HG03175 (cell line): ENCODE measurements around the gene AP3B1.
"Not testable (repeated sequence)": the region's sequence is repeated elsewhere in the genome, so short reads cannot be mapped to it uniquely, and the experiment has no call there.

Source experiments
- ATAC-seq: cut with Tn5 transposase; IDR thresholded peaks from one replicate; pipeline ENCODE4 v1.9.1; 2021; ENCODE audit warnings: mild to moderate bottlenecking, moderate library complexity; ENCODE audit not compliant: unreplicated experiment

AP3B1 gene

DNA sequence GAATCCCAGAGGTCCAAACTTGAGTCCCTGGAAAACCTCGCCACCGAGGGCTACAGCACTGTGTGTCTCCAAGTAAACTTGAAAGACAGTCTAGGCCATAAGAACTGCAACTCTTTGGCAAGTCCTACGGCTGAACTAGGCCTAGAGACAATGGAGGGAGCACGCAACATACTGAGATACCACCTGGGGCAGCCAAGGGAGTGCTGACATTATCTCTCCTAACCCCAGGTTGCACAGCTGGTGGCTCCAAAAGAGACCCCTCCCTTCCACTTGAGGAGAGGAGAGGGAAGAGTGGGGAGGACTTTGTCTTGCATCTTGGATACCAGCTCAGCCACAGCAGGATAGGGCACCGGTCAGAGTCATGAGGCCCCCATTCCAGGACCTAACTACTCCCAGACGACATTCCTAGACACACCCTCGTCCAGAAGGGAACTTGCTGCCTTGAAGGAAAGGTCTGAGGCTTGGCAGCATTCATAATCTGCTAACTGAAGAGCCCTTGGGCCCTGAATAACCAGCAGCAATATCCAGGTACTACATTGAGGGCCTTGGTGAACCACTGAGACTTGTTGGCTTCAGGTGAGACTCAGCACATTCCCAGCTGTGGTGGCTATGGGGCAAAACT lies 42.7 kb downstream of the AP3B1 start:
- ATAC-seq, result no peak

DNA sequence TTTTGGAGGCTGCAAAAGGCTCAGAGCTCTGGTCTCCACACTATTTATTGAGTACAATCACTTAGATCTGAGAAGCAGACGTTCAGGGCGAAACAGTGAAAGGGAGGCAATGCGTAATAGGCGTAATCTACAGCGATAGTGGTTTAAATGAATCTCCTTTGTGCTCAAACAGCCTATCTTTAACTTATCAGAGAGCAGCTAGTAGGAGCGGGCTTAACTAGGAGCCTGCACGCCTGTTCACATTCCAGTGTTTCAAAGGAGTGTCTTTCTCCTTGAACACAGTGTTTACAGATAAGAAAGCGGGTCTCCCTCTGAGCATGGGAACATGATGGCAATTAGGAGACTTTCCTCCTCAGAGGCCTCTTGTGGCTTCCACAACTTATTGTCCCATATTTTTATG lies 49.4 kb downstream of the AP3B1 start:
- ATAC-seq, result no peak

DNA sequence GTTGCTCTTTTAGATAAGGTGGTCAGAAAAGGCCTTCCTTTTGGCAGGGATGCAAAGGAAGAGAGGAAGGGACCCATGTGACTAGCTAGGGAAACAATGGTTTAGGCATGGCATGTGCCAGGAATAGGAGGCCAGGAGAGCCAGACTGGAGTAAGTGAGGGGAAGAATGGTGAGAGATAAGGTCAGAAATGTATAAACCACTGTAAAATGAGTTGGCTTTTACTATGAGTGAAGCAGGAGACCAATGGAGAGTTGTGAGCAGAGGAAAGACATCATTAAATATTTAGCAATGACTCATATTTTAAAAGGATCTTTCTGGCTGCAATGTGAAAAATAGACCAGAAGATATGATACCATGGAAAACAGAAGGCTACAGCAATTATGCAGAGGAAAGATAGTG lies 50.9 kb downstream of the AP3B1 start:
- ATAC-seq, result no peak

DNA sequence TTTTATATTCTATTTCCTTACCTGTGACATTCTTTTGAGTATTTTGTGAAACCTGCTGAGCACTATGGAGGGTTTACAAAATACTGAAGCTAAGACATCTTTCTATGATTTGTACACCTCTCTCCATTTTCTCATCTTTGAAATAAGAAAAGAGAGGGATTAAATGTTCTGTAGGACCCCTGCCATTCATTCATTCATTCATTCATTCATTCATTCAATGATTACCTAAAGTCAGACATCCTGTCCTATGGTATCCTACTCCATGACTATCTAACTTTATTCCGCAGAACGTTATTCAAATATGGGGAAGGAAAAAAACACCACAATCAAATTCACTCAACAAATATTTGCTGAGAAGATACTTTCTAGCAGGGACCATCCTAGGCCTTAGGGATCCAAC lies 51.4 kb downstream of the AP3B1 start:
- ATAC-seq, result no peak

DNA sequence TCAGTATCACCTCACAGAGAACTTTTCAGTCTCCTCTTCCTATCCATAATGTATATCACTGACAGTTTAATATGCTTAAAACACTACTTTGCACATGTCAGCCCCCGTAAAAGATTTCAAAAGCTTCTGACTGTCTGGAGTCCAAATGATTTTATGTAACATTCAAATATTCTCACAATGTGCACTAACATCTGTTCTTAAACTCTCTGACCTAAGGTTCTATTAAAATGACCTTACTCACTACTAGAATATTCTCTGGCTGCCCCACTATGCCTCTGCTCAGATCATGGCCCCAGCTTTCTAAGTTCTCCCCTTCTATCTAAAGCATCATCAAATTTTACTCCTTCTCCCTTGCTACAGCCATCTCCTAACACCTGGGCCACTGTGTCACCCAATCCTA lies 52.5 kb downstream of the AP3B1 start:
- no peak for ATAC-seq

DNA sequence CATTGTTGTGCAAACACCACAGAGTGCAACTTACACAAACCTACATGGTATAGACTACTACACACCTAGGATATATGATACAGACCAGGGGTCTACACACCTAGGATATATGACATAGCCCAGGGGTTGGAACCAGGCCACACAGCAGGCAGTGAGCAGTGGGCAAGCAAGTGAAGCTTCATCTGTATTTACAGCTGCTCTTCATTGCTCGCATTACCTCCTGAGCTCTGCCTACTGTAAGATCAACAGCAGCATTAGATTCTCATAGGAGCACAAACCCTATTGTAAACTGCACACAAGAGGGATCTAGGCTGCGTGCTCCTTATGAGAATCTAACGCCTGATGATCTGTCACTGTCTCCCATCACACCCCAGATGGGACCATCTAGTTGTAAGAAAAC lies 56.6 kb downstream of the AP3B1 start:
- ATAC-seq, result no peak

DNA sequence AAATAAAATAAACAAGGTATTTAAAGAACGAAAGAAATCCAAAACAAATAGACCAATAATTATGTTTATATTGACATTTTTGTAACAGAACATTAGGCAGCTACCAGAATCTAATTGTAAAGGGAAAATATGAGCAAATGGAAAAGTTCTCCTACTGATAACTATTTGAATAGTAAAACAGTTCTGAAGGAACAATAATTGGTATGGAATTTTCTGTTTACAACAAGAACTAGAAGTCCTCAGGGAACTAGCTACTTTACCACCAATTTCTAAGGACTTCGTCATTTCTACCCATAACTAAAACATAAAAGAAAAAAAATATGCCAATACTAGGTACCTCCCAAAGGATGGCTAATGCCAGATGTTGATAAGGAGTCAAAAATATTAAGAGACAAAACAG lies 58.5 kb downstream of the AP3B1 start:
- no peak for ATAC-seq

DNA sequence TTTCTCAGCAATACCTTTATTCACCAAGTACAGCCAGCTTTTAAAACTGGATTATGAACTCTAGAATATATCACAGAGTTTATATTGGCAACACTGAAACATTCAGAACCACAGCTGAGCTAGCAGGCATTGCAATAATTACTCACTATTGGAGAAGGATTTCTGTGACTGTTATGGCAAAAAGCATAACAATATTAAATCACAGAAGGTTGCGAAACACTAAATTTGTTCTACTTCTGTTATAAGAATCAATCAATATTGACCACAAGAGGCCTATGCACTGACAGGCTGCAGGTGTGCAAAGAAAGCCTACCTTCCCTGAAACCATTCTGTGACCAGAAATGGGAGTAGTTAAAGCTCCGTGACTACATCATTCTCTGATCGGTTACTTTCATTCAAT lies 59.2 kb downstream of the AP3B1 start:
- no peak for ATAC-seq

DNA sequence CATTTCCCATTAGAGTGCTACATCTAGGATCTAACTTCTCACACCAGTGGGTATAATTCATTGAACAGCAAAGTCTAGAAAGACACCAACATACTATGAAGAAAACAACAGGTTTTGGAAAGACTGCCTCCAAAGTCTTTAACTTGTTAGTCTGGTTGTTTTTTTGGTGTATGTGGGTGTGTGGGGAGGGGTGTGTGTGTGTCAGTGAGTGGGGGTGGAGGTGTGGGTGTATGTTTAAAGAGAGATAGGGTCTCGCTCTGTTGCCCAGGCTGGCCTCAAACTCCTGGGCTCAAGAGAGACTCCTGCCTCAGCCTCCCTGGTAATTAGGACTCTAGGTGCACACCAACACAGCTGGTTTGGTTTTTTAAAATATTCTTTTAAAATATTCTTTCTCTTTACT lies 59.7 kb downstream of the AP3B1 start:
- ATAC-seq, result no peak

DNA sequence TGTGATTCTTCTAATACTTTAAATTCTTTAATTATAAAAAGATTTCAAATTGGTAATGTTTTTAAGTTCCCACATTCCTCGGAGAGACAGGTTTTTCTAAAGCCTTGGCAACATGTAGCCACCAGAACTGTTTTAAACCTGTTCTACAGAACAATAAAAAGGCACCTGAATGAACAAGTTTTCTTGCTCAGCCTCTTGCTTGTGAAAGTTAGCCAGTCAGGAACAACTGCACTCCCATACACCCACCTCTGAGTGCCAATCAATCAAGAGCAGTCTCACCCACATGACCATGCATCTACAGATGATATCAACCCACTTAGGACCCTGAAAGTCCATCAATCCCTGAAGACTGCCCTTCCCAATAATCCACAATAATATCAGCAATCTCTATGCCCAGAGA lies 62.3 kb downstream of the AP3B1 start:
- no peak for ATAC-seq

DNA sequence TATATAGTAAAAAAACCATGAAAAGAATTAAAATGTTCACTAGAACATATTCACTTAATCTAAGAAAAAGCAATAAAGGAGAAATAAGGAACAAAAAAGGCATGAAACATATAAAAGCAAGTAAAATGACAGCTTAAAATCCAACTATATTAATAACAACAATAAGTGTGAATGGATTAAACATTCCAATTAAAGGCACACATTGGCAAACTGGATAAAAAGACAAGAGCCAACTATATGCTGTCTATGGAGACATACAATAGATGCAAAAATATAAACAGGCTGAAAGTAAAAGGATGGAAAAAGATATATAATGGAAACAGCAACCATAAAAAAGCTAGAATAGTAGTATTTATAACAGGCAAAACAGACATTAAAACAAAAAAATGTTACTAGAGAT lies 70.1 kb downstream of the AP3B1 start:
- no peak for ATAC-seq

DNA sequence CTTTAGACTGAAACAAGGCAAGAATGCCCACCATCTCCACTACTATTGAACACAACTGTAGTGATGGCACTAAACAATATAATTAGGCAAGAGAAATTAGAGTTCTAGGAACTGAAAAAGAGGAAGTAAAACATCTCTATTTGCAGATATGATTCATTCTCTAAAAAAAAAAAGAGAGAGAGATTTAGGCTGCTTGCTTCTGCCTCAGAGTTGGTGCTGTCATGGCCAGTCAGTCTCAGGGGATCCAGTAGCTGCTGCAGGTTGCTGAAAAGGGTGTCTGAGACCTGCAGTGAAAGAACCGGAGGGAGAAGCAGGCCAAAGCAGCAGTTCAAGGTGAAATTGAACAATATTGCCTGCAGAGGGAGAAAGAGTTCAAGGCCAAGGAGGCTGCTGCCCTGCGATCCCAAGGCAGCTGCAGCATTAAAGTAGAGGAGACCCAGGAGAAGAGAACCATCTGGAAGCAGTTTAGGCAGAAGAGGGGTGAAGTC lies 72.5 kb downstream of the AP3B1 start:
- peak; percentile 100 for ATAC-seq

DNA sequence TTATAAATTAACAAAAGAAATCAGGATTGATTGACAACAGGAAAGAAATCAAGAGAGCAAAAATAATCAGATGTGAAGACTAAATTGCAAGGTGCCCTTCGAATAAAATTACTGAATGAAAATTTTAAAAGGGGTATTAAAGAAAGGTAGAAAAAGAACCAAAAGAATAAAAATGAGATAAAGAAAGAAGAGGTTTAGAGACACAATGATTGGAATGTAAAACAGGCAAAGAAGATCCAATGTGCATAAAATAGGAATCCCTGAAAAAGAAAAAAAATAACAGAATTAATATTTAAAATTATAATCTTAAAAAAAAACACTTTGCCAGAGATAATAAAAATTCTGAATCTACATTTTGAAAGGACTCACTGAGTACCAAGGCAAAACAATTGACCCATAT lies 73.0 kb downstream of the AP3B1 start:
- ATAC-seq, result no peak

DNA sequence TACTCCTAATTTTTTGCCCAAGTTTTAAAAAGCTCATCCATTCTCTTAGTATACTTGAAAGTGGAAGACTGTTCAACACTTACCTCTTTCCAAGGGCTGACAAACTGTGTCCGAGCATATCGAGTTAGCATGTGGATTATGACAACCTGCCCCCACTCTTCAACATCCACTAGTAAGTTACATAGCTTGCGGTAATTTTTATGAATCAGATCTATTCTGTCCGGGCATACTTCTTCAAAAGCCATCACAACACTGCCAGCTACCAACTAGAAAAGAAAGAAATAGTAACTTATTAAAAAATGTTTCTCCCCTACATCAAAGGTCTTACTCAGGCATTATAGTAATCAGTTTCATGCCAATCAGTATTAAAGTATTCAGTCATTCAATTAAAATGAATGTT lies 78.5 kb downstream of the AP3B1 start:
- ATAC-seq, result no peak

DNA sequence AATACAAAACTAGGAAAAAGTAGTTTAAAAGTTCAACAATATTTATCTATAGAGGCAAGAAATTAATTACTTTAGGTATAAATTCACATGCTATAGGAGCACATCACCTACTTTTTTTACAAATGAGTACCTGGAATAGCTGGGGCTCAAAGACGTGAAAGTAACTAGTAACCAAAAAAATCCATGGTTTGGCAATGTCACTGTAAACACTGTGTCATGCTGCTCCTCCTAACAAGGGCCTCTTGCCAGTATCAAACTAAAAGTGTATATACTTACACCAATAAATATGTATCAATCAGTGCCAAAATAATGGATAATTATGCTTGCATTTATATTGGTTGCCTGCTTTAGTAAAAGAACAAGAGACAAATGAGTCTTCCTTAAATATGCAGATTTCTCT lies 78.9 kb downstream of the AP3B1 start:
- no peak for ATAC-seq

DNA sequence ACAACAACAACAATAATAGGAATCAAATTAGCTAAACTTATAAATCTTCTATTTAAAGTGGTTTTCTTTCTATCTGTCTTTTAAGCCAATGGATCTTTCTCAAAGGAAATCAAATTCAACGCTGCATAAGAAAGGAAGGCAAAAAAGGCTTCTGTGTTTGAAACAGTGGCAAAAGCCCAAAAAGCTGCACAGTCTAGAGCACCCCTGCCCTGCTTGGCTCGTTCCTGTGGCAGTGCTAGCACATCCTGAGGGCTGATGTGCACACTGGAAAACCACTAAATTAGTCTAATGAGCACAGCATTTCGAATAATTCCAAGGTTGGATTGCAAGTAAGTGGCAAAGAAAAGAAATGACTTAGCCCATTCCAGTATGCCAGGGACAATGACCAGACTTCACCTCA lies 80.7 kb downstream of the AP3B1 start:
- no peak for ATAC-seq

DNA sequence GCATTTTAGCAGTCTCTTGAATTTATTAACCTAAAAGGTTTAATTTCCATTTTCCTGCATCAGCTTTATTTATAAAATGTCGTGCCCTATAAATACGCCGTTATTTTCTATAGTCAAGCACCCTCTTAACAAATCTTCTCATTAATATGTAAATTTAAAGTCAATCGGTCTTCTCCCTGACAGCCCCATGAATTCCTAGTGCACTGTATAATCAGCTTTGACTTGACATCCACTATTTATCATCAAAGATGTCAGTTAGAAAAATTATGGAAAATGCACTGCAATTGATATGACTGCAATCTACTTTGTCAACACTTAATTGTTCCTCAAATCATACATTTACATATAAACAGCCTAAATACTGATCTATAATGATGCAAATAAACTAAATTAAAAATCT lies 83.4 kb downstream of the AP3B1 start:
- ATAC-seq, result no peak

DNA sequence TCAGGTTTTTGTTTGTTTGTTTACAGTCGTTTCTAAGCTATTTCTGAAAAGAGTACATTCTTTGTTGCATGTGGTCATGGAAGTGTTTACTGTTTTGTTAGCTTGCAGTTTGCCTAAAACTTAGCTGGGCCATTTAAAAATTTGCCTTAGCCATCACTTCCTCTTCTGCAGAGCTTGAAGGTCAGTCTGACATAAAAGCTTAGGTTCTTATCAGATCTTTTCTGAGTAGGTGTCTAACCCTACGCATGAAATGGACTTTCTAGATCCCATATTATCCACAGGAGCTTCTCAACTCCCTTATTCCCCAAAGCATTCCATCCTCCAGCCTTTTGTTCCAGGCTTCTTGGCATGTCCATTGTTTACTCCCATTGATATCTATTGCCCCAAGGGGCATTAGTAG lies 90.3 kb downstream of the AP3B1 start:
- ATAC-seq, result no peak

DNA sequence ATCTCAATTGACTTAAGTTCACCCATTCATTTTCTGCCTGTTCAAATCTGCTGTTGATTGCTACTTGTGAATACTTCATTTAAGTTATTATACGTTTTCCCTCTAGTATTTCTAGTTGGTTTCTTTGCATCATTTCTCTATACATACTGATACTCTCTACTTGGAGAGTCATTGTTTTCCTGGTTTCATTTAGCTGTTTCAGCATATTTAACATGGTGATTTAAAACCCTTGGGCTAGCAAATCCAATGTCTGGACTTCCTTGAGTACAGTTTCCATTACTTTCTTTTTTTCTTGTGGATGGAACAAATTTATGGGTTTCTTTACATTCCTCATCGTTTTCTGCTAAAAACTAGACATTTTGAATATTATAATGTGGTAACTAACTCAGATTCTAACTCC lies 90.7 kb downstream of the AP3B1 start:
- no peak for ATAC-seq

DNA sequence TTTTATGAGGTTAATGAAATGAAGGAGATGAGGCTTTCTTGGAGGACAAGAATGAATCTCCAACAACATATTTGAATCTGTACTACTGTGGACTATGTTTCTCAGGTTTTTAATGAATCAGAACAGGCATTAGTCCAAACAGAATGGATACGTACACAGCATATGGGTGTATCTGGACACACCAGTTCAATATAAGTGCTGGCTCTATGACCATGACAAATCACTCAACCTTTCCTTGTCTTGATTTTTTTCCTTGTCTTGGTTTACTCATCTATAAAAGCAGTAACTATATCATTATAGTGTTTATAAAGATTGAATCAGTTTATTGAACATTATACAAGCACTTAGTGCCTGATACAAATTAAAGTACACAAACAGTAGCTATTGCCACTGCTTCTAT lies 104.1 kb downstream of the AP3B1 start:
- no peak for ATAC-seq

DNA sequence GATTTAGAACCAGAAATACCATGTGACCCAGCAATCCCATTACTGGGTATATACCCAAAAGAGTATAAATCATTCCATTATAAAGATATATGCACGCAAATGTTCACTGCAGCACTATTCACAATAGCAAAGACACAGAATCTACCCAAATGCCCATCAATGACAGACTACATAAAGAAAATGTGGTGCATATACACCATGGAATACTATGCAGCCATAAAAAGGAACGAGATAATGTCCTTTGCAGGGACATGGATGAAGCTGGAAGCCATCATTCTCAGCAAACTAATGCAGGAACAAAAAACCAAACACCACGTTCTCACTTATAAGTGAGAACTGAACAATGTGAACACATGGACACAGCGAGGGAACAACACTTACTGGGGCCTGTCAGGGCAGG lies 105.8 kb downstream of the AP3B1 start:
- not testable (repeated sequence) for ATAC-seq

DNA sequence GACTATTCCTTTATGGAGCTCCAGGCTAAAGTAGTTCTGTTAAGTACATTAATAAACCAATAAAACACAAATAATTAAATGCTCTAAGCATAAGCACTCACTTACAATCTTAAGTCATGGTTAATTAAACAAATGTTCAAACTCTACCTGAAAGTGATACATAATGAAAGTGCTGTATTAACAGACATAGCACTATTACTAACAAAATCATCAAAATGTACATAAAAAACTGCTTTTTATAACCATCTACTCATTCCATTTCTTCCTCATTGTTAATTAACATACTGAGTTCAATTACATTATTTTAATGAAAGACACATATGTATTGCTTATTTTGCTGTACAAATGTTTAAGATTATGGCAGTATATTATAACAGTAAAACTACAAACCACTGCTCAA lies 107.3 kb downstream of the AP3B1 start:
- ATAC-seq, result no peak

DNA sequence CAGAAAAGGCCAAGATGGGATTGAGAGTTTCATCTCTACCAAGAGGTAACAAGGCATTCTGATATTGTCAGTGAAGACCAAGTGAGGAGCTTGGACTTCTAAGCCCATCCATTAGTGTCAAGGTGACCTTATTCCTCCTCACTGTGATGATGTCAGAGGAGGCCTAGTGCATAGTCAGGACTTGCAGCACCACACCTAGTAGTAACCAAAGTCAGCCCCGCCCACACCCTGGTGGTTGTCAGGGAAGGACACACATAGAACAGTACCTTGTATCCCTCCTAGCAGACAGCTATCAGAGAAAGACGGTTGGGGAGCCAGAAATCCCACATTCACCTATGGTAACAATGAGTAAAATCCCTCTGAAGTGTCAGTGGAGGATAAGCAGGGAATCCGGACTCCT lies 111.7 kb downstream of the AP3B1 start:
- no peak for ATAC-seq

DNA sequence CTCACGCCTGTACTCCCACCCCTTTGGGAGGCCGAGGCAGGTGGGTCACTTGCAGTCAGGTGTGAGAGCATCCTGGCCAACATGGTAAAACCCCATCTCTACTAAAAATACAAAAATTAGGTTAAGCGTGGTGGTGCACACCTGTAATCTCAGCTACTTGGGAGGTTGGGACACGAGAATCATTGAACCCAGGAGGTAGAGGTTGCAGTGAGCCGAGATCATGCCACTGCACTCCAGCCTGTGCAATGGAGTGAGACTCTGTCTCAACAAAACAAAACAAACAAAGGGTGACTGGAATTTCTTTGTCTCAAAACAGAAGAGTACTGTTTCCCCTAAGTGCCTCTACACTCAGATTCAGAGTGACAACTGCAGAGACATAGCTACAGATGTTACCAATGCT lies 116.1 kb downstream of the AP3B1 start:
- no peak for ATAC-seq
